ENCODE results near the gene PRPF40A. TPM values are rescaled to one million over a fixed set of nuclear protein-coding genes. Genes with fewer than 3 reads are reported as not detected.
"Not testable (repeated sequence)": the region's sequence is repeated elsewhere in the genome, so short reads cannot be mapped to it uniquely, and the experiment has no call there.

Gene PRPF40A
- total RNA-seq, result 10 to 100 TPM; 55.4 to 72.7 (median 68.6) TPM

DNA sequence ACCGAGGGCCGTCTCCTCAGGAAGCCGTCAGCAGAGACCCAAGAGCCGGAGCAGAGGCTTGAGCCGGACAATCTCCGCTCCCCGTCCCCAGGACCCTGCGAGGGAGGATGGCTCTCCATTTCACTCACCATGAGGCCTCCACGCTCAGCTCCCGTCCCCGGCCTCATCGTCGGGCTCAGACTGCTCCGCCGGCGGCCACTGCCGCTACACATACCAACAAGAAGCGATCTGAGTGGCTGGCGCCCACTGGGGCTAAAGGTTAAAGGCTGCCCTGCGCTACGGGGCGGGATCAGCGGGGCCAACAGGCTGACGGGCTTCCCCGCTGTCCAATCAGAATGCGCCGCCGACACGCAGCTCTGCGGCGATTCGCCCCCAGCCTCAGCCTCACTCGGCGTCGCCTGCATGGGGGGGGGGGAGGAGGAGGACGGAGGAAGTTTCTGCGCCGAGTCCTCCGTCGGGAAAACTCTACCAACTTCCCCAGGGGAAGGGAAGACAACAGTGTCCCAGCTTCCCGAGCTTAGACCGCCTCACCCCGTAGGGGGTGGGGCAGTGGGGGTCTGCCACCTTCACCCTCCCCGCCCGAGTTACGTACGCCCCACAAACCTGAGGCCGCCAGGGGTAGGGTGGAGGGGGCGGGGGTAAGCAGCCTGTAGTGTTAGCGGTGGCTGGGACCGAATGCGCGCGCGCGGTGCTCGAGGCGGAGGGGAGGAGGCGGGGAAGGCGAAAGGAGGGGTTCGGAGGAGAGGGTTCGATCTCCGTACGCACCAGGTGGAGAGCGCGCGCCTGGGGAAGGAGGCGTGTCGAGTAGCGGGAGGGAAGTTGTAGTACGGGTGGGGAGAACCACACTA, at the start of gene PRPF40A:
PRPF40A (minus strand) TSS at position 234 of the 848 bp plus-strand sequence; CDS start at position 212, 22 bp downstream.
- Histone ChIP-seq H3K27ac (peak within 1 kb of the TSS; percentile 88 to 99 (median 97)), H3K27me3 (no peaks in the 10 kb centered on the region), H3K4me1 (peaks cover 3 to 72% (median 12%) of the 10 kb centered on the region in 3 donors), H3K36me3 (peaks cover 0 to 27% of the 10 kb centered on the region in 2 donors), H3K4me3 (peak within 1 kb of the TSS; percentile 82 to 87), H3K9me3 (no peaks in the 10 kb centered on the region)
- 0 to 1% methylated on average over 17 to 20 of the region's 71 CpGs for WGBS, 2 donors (ENCODE audit: low coverage in 1 of 2)
- TF ChIP-seq POLR2A (IDR thresholded peaks at IDR 0.05) (peak; percentile 78), POLR2AphosphoS5 (IDR thresholded peaks at IDR 0.05) (peak; percentile 98), EP300 (IDR thresholded peaks at IDR 0.05) (no peak)
- TF ChIP-seq, protein P1, sequence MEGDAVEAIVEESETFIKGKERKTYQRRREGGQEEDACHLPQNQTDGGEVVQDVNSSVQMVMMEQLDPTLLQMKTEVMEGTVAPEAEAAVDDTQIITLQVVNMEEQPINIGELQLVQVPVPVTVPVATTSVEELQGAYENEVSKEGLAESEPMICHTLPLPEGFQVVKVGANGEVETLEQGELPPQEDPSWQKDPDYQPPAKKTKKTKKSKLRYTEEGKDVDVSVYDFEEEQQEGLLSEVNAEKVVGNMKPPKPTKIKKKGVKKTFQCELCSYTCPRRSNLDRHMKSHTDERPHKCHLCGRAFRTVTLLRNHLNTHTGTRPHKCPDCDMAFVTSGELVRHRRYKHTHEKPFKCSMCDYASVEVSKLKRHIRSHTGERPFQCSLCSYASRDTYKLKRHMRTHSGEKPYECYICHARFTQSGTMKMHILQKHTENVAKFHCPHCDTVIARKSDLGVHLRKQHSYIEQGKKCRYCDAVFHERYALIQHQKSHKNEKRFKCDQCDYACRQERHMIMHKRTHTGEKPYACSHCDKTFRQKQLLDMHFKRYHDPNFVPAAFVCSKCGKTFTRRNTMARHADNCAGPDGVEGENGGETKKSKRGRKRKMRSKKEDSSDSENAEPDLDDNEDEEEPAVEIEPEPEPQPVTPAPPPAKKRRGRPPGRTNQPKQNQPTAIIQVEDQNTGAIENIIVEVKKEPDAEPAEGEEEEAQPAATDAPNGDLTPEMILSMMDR (IDR thresholded peaks at IDR 0.05), result peak in 1 of 4 experiments; percentile 15
- peak; percentile 95 for ATAC-seq

DNA sequence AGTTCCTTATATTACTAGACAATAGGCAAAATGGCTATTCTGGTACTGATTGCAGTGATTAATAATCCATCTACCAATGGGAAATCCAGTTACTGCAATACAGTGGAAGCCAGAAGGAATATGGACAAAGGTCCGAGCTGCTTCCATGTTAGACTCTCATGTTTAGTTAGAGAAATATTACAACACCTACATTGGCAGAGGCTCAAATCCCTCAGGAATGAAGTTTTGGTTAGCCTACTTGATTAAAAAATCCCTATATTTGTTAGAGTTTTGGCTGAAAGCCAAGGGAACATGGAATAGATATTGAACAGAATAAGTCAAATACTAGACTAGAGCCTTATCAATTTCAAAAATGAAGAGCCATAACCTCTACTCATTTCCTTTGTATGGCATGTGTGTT, 49.7 kb upstream of the PRPF40A start:
- no peaks in the 10 kb centered on the region for H3K27me3 ChIP-seq
- no peak overlapping the region for H3K27ac ChIP-seq
- H3K4me3 ChIP-seq, result no peak overlapping the region
- 33 to 36% methylated on average over 1 of the region's 1 CpG for WGBS, 2 donors (ENCODE audit: low coverage in 1 of 2)
- peaks cover 0 to 7% (median 0%) of the 10 kb centered on the region in 3 donors for H3K4me1 ChIP-seq
- H3K9me3 ChIP-seq, result no peaks in the 10 kb centered on the region
- ATAC-seq, result no peak
- TF ChIP-seq EP300 (IDR thresholded peaks at IDR 0.05) (no peak), POLR2AphosphoS5 (IDR thresholded peaks at IDR 0.05) (no peak), POLR2A (IDR thresholded peaks at IDR 0.05) (no peak)
- TF ChIP-seq, protein P1 (IDR thresholded peaks at IDR 0.05), result no peak
- peaks cover 0 to 13% of the 10 kb centered on the region in 2 donors for H3K36me3 ChIP-seq

DNA sequence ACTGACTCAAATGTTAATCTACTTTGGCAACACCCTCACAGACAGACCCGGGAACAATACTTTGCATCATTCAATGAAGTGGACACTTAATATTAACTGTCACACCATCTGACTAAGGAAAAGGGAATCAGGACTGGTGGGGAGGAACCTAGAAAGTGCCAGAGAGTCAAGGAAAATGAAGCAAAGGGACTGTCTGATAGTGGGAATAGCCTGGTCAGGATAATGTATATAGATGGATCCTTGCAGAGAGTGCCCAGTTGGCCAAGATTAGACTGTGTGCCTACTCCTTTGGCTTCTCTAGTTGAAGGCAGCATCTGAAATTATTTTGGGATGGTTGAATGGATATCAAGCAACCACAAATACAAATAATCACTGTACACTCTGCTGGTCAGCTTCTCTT, 46.4 kb upstream of the PRPF40A start:
- no CpG with 5 or more reads among the region's 1 CpG for WGBS, 2 donors (ENCODE audit: low coverage in 1 of 2)

DNA sequence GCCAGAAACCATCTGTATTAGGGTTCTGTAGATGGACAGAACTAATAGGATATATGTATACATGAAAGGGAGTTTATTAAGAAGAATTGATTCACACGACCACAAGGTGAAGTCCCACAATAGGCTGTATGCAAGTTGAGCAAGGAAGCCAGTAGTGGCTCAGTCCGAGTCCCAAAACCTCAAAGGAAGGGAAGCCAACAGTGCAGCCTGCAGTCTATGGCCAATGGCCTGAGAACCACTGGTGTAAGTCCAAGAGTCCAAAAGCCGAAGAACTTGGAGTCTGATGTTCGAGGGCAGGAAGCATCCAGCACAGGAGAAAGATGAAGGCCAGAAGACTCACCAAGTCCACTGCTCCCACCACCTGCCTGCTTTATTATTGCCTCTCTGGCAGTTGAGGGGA, 45.9 kb upstream of the PRPF40A start:
- peaks cover 0 to 27% of the 10 kb centered on the region in 2 donors for H3K36me3 ChIP-seq
- WGBS, 2 donors (ENCODE audit: low coverage in 1 of 2), result 60 to 65% methylated on average over 1 to 2 of the region's 4 CpGs
- H3K27me3 ChIP-seq, H3K4me1 ChIP-seq, H3K9me3 ChIP-seq, H3K4me3 ChIP-seq, H3K27ac ChIP-seq, ATAC-seq: not testable (repeated sequence)

More for the DNA sequence above, 46.4 kb upstream of the PRPF40A start:
- Histone ChIP-seq H3K27ac (no peak overlapping the region), H3K36me3 (peaks cover 0 to 23% of the 10 kb centered on the region in 2 donors), H3K9me3 (no peaks in the 10 kb centered on the region), H3K4me3 (no peak overlapping the region), H3K4me1 (peaks cover 0 to 7% (median 0%) of the 10 kb centered on the region in 3 donors), H3K27me3 (no peaks in the 10 kb centered on the region)
- TF ChIP-seq POLR2A (IDR thresholded peaks at IDR 0.05) (no peak), POLR2AphosphoS5 (IDR thresholded peaks at IDR 0.05) (no peak), EP300 (IDR thresholded peaks at IDR 0.05) (no peak)
- TF ChIP-seq, protein P1 (IDR thresholded peaks at IDR 0.05), result no peak
- ATAC-seq, result no peak

DNA sequence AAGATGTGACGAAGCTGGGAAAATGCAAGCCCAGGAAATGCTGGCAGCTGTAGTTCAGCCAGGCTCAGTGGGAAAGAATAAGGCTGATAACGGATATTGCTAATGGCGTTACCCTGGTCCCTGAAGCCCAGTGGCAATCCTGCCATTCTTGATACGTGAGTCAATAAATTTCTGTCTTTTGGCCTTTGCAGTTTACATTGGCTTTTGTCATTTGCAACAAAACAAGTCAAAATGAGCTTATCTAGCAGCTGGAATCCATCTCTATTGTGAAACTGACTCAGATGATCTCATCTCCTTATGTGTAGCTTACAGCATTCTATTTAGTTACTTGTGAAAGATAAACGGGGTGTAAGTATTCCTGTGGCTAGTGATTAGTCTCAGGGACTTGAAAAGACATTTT, 44.9 kb upstream of the PRPF40A start:
- no peak overlapping the region for H3K27ac ChIP-seq
- 24 to 83% methylated on average over 5 of the region's 5 CpGs for WGBS, 2 donors (ENCODE audit: low coverage in 1 of 2)

More for the DNA sequence above, 44.9 kb upstream of the PRPF40A start:
- ATAC-seq, result peak; percentile 84
- Histone ChIP-seq H3K27me3 (no peaks in the 10 kb centered on the region), H3K9me3 (no peaks in the 10 kb centered on the region), H3K4me1 (peaks cover 0 to 7% (median 0%) of the 10 kb centered on the region in 3 donors), H3K36me3 (peaks cover 0 to 37% of the 10 kb centered on the region in 2 donors), H3K4me3 (no peak overlapping the region)
- TF ChIP-seq, protein P1 (IDR thresholded peaks at IDR 0.05), result no peak
- TF ChIP-seq EP300 (IDR thresholded peaks at IDR 0.05), result no peak
- no peak for TF ChIP-seq POLR2A (IDR thresholded peaks at IDR 0.05)
- peak; percentile 71 for TF ChIP-seq POLR2AphosphoS5 (IDR thresholded peaks at IDR 0.05)

Measured in gastroesophageal sphincter (tissue), 4 donors.